ENCODE measurements around the gene DRC3.

The DRC3 gene

GRCh38 chr17:17983376-17983775, 10.7 kb downstream of the DRC3 start:
- H3K4me3 ChIP-seq (replicated peaks; ENCODE audit: low read depth, low read length) = no peak overlapping the region
- no peak for DNase-seq (ENCODE audit: extremely low read depth, low read depth)
- TF ChIP-seq CTCF (IDR thresholded peaks at IDR 0.05; ENCODE audit: low read depth, low read length, missing control alignments) = no peak

- TF ChIP-seq CTCF (IDR thresholded peaks at IDR 0.05; ENCODE audit: low read depth, low read length, missing control alignments) = no peak
- H3K4me3 ChIP-seq (replicated peaks; ENCODE audit: low read depth, low read length) = no peak overlapping the region
- DNase-seq (ENCODE audit: extremely low read depth, low read depth) = no peak
Observed at GRCh38 chr17:17983776-17984175, 11.1 kb downstream of the DRC3 start.

- H3K4me3 ChIP-seq (replicated peaks; ENCODE audit: low read depth, low read length) = no peak overlapping the region
- no peak for TF ChIP-seq CTCF (IDR thresholded peaks at IDR 0.05; ENCODE audit: low read depth, low read length, missing control alignments)
- DNase-seq (ENCODE audit: extremely low read depth, low read depth) = no peak
Observed at GRCh38 chr17:17985153-17985552, 12.5 kb downstream of the DRC3 start.

GRCh38 chr17:17985555-17985954, 12.9 kb downstream of the DRC3 start:
- H3K4me3 ChIP-seq (replicated peaks; ENCODE audit: low read depth, low read length) = no peak overlapping the region
- DNase-seq (ENCODE audit: extremely low read depth, low read depth) = no peak
- TF ChIP-seq CTCF (IDR thresholded peaks at IDR 0.05; ENCODE audit: low read depth, low read length, missing control alignments) = peak; percentile 43

- DNase-seq (ENCODE audit: extremely low read depth, low read depth) = no peak
- TF ChIP-seq CTCF (IDR thresholded peaks at IDR 0.05; ENCODE audit: low read depth, low read length, missing control alignments) = no peak
- no peak overlapping the region for H3K4me3 ChIP-seq (replicated peaks; ENCODE audit: low read depth, low read length)
Observed at GRCh38 chr17:17987187-17987896, 14.7 kb downstream of the DRC3 start.

- no peak for DNase-seq (ENCODE audit: extremely low read depth, low read depth)
- TF ChIP-seq CTCF (IDR thresholded peaks at IDR 0.05; ENCODE audit: low read depth, low read length, missing control alignments) = no peak
- H3K4me3 ChIP-seq (replicated peaks; ENCODE audit: low read depth, low read length) = no peak overlapping the region
Observed at GRCh38 chr17:17987901-17988300, 15.2 kb downstream of the DRC3 start.
